HL-60/S4 treated with phorbol 12-myristate 13-acetate at 8.2 ng/mL for 4 days and 3 days (cell line): ENCODE data around the gene SCCPDH.
"Not testable (repeated sequence)": the region's sequence is repeated elsewhere in the genome, so short reads cannot be mapped to it uniquely, and the experiment has no call there.

Experiments used
- in situ Hi-C: fragments of 300-500 bp; cut with MboI; formaldehyde crosslinking; loops from 2 replicates; pipeline ENCODE4 v1.15.0; 2022; ENCODE audit warnings: low sequenced_read_pairs

Gene SCCPDH

GRCh38 chr1:246703581-246703980, 20.6 kb upstream of the SCCPDH start:
- in situ Hi-C loops = no loop called here

GRCh38 chr1:246705368-246705767, 18.8 kb upstream of the SCCPDH start:
- in situ Hi-C loops = no loop called here

GRCh38 chr1:246708166-246708565, 16.0 kb upstream of the SCCPDH start:
- in situ Hi-C loops = no loop called here

- in situ Hi-C loops = no loop called here
These were observed 15.0 kb upstream of the SCCPDH start for GRCh38 chr1:246709196-246709595.

- in situ Hi-C loops = no loop called here
These were observed 14.4 kb upstream of the SCCPDH start for GRCh38 chr1:246709835-246710234.

- in situ Hi-C loops = no loop called here
These were observed 12.6 kb upstream of the SCCPDH start for GRCh38 chr1:246711548-246712003.

- in situ Hi-C loops = not testable (repeated sequence)
These were observed 11.8 kb upstream of the SCCPDH start for GRCh38 chr1:246712428-246712827.

- in situ Hi-C loops = not testable (repeated sequence)
These were observed 4.8 kb upstream of the SCCPDH start for GRCh38 chr1:246719361-246719760.

GRCh38 chr1:246720814-246721213, 3.4 kb upstream of the SCCPDH start:
- in situ Hi-C loops = not testable (repeated sequence)

GRCh38 chr1:246722720-246723119, 1.5 kb upstream of the SCCPDH start:
- in situ Hi-C loops = no loop called here

- in situ Hi-C loops = no loop called here
These were observed 504 bp downstream of the SCCPDH start for GRCh38 chr1:246724731-246725095.

- in situ Hi-C loops = no loop called here
These were observed 982 bp downstream of the SCCPDH start for GRCh38 chr1:246725191-246725590.

GRCh38 chr1:246726255-246726679, 2.1 kb downstream of the SCCPDH start:
- in situ Hi-C loops = no loop called here

GRCh38 chr1:246726881-246727280, 2.7 kb downstream of the SCCPDH start:
- in situ Hi-C loops = no loop called here

- in situ Hi-C loops = no loop called here
These were observed 3.4 kb downstream of the SCCPDH start for GRCh38 chr1:246727594-246727993.

GRCh38 chr1:246728311-246728710, 4.1 kb downstream of the SCCPDH start:
- in situ Hi-C loops = no loop called here

- in situ Hi-C loops = not testable (repeated sequence)
These were observed 4.8 kb downstream of the SCCPDH start for GRCh38 chr1:246729040-246729439.

GRCh38 chr1:246730839-246731238, 6.6 kb downstream of the SCCPDH start:
- in situ Hi-C loops = no loop called here

GRCh38 chr1:246731873-246732272, 7.7 kb downstream of the SCCPDH start:
- in situ Hi-C loops = not testable (repeated sequence)

GRCh38 chr1:246733704-246734103, 9.5 kb downstream of the SCCPDH start:
- in situ Hi-C loops = no loop called here

- in situ Hi-C loops = no loop called here
These were observed 10.7 kb downstream of the SCCPDH start for GRCh38 chr1:246734866-246735265.

GRCh38 chr1:246735735-246736134, 11.5 kb downstream of the SCCPDH start:
- in situ Hi-C loops = no loop called here

GRCh38 chr1:246742396-246742795, 18.2 kb downstream of the SCCPDH start:
- in situ Hi-C loops = no loop called here

- in situ Hi-C loops = not testable (repeated sequence)
These were observed 21.9 kb downstream of the SCCPDH start for GRCh38 chr1:246746155-246746554.
